ENCODE measurements around the gene UCP3.

UCP3 gene

GRCh38 chr11:74008373-74009229 lies at the start of gene UCP3:
UCP3 (minus strand) TSS chr11:74009085; CDS start chr11:74007042, 2,043 bp downstream.
- FAIRE-seq: no peak

DNA sequence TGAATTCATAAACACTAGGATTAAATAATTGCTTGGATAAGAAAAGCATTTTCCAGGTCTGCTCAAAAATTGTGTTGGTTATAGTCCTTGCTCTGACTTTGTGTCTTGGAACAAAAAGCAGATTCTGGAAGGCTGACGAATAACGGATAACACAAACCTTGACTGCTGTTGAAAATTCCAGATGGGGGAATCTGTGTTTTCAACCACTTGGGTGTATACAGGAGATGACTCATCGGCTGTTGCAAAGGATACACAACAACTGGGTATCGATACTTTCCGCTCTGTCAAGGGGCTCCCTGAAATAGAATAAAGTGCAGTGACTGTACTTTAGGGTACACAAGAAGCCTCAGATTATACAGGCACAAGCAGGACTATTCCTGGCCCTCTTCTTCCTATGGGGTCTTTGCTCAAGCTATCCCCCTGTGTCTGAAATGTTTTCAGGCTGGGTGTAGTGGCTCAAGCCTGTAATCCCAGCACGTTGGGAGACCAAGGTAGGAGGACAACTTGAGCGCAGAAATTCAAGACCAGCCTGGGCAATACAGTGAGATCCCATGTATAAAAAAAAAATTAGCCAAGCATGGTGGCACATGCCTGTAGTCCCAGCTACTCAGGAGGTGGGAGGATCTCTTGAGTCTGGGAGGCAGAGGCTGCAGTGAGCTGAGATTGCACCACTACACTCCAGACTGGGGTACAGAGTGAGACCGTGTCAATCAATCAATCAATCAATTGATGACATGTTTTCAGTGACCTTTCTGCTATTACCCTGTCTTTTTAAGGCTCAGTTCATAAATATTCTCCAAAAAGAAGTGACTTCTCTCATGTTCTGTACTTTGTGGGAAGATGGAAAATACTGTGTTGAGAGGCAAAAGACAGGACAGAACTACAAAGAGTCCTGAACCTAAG lies 48.6 kb upstream of the UCP3 start:
- FAIRE-seq: no peak

- no peak for FAIRE-seq
Observed at GRCh38 chr11:74055938-74056337, 47.1 kb upstream of the UCP3 start.

DNA sequence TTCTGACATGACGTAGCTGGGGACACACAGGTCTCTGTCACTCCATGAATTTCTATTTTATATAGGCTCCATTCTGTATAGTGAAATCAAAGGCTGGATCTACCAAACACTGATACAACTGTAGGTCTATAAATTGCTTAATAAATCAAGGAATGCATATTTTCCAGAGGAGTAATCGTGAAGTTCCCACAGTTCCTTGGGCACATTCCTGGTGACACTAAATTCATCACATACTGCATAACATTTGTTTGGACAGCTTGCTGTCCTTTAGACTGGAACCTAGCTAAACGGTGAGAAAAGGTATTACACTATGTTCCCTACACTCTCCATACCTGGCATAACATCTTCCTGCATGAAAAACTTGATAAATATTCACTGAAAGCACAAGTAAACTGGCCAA lies 41.6 kb upstream of the UCP3 start:
- FAIRE-seq: no peak

- FAIRE-seq: no peak
Observed at GRCh38 chr11:74048993-74049392, 40.1 kb upstream of the UCP3 start.

GRCh38 chr11:74044538-74044937 lies 35.7 kb upstream of the UCP3 start:
- no peak for FAIRE-seq

DNA sequence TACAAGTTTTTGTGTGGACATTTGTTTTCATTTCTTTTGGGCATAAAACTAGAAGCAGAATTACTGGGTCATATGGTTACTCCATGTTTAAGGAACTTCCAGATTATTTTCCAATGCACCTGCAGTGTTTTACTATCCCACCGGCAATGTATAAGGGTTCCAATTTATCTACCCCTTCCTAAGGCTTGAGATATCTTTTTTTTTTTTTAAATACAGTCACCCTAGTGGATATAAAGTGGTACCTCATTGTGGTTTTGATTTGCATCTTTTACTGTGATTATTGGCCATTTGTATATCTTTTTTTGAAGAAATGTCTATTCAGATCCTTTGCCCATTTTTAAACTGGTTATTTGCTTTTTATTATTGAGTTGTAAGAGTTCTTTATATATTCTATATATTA lies 34.6 kb upstream of the UCP3 start:
- no peak for FAIRE-seq

GRCh38 chr11:74037309-74037708 lies 28.4 kb upstream of the UCP3 start:
- no peak for FAIRE-seq

DNA sequence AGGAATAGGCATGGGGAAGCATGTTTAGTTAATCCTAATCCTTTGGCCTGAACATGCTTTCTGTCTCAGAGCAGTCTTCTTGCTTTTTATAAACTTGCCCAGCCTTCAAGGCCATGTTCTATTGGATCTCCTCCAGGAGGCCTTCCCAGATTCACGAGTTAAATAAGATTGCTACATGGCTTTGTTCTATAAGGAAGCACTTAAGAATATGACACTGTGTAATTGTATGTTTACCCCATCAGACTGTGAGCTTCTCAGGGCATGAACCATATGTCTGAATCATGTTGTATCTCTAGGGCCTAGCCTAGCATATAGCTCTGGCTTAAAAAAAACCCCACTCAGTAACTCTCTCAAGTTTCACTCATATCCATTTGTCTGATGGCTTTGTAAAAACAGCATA lies 26.4 kb upstream of the UCP3 start:
- no peak for FAIRE-seq

- no peak for FAIRE-seq
Observed at GRCh38 chr11:74033046-74033445, 24.2 kb upstream of the UCP3 start.

DNA sequence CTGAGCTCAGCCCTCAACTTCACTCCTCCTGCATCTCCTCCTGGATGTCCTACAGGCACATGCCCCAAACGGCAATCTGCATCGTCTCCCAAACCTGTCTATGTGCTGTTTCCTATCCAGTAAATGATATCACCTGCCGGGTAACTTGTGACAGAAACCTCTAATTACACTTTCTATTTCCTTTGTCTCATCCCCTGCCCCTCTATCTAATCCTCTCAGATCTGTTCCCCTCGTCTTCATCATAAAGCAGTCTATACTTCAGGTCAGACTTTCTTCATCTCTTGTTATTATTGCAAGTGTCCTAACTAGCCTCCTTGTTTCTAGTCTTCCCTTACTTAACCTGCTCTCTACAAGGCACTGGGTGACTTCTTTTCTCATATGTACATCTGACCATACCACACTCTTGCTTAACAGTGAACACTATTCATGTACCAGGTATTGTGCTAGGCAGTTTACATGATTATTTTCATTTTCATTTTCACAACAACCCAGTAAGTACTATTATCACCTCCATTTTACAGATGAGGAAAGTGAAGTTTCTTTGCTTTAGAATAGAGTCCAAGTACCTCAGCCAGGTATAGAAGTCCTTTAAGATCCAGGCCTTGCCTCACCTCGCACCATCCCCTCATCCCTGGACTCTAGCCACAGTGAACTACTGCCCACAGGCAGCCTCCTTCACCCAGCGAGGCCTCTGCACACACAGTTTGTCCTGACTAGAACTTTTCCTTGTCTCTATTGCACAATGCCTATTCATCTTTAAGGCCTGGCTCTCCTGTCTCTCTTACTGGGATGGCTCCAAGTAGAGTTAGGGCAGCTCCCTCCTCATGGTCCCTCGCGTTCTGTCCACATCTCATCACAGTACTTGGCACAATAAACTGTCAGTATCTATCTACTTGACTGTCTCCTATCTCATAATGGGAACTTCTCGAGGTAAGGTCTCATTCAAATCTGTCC lies 22.1 kb upstream of the UCP3 start:
- no peak for FAIRE-seq

GRCh38 chr11:74025467-74026166 lies 16.7 kb upstream of the UCP3 start:
- no peak for FAIRE-seq

DNA sequence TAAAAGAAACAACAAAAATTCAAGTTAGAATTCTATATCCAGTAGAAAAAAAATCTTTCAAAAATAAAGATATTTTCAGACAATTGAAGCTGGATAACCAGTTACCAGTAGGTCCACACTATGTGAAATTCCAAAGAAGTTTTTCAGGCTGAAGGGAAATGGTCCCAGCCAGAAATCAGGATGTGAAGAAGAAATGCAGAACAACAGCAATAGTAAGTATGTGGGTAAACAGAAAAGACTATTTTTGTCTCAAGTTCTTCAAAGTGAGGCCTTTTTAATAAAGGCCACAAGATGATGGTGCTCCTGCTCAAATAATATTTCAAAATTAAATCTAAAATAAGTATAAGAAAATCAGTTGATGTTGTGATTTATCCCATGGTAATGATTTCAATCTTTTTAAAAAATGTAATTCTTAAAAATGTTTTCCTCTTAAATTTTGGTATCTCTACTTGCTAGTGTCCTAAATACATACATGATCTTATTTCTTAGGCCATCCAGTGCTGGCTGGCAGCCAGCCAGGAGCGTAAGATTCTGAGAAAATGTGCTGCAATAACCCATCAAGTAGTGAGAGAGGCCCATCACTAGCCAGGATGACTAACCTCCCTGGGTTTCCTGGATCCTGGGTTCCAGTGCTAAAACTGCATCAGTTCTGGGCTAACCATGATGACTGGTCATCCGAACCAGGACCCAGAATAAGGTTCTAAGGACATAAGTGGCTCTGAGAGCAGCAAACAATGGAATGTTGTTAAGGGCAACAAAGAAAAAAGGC lies 15.6 kb upstream of the UCP3 start:
- FAIRE-seq: no peak

- no peak for FAIRE-seq
Observed at GRCh38 chr11:74023276-74023675, 14.4 kb upstream of the UCP3 start.

DNA sequence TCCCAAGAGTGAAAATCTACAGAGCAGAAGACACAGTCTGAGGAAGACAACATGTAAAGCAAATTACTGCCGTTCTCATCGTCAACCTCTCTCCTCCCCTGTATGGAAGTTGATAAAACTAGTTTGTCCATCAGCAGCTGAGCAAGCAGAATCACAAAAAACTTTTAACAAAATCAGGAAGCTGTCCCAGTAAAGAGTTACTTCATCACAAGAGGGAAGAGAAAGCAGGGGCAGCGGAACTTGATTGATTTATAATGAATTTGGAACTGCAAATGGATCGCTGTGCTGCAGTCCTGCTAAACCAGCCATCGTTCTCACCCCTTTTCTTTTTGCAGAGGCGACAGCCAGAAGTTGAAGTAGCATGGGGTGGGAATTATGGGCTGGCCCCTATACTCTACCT lies 13.7 kb upstream of the UCP3 start:
- FAIRE-seq: no peak

DNA sequence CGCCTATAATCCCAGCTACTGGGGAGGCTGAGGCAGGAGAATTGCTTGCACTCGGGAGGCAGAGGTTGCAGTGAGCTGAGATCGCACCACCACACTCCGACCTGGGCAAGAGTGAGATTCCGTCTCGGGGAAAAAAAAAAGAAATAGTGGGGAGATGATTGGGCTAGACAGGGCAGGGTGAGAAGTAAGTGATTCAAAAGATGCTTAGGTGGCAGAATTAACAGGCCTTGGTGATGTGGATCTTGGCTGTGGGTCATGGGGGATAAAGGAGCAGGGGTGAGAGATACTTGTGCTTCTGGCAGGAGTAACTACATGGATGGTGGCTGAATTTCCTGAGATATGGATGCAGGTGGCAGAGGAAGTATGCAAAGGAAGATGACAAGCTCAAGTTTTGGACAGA lies 13.1 kb upstream of the UCP3 start:
- FAIRE-seq: no peak

DNA sequence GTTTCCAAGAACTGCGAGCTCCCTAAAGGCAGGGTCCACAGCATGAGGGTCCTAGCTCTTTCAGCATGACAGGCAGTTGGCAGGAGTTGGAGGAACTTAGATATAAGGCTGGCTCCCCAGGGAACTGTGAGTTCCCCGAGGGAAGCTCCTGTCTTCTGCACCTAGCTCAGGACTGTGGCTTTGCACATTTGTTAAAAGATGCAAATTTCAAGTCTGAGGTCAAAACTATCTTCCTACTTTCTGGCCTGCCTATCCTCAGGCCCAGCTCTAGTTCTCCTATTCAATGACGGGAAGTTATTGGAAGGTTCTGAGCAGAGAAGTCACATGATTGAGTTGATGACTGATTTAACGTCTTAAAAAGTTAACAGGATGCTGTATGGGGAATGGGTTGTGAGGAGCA lies 11.7 kb upstream of the UCP3 start:
- FAIRE-seq: no peak

GRCh38 chr11:74019860-74020259 lies 11.0 kb upstream of the UCP3 start:
- FAIRE-seq: no peak

- FAIRE-seq: no peak
Observed at GRCh38 chr11:74019104-74019738, 10.3 kb upstream of the UCP3 start.

- FAIRE-seq: no peak
Observed at GRCh38 chr11:74018331-74019005, 9.6 kb upstream of the UCP3 start.

All from A204.1 (cell line).